GM21528 (cell line): ENCODE data around the gene ZBTB20.
"Not testable (repeated sequence)": the region's sequence is repeated elsewhere in the genome, so short reads cannot be mapped to it uniquely, and the experiment has no call there.

Experiments used
- ATAC-seq: cut with Tn5 transposase; IDR thresholded peaks from one replicate; pipeline ENCODE4 v1.9.1; 2021; ENCODE audit warnings: mild to moderate bottlenecking, moderate library complexity; ENCODE audit not compliant: unreplicated experiment, low FRiP score

The ZBTB20 gene

GRCh38 chr3:115146418-115147328, at the start of gene ZBTB20:
TSS of gene ZBTB20 (minus strand) at chr3:115147288.
- ATAC-seq: peak; percentile 40

GRCh38 chr3:115194476-115194875, 47.4 kb upstream of the ZBTB20 start:
- ATAC-seq: no peak

- no peak for ATAC-seq
These were observed 43.7 kb upstream of the ZBTB20 start for GRCh38 chr3:115190747-115191146.

- peak; percentile 100 for ATAC-seq
These were observed 40.2 kb upstream of the ZBTB20 start for GRCh38 chr3:115187149-115187757.

GRCh38 chr3:115186351-115187148, 39.5 kb upstream of the ZBTB20 start:
- ATAC-seq: peak; percentile 52

GRCh38 chr3:115184859-115185572, 37.9 kb upstream of the ZBTB20 start:
- not testable (repeated sequence) for ATAC-seq

- ATAC-seq: not testable (repeated sequence)
These were observed 31.8 kb upstream of the ZBTB20 start for GRCh38 chr3:115178930-115179329.

GRCh38 chr3:115169808-115170207, 22.7 kb upstream of the ZBTB20 start:
- no peak for ATAC-seq

GRCh38 chr3:115165701-115166100, 18.6 kb upstream of the ZBTB20 start:
- ATAC-seq: no peak

GRCh38 chr3:115165266-115165665, 18.2 kb upstream of the ZBTB20 start:
- no peak for ATAC-seq

- ATAC-seq: no peak
These were observed 17.5 kb upstream of the ZBTB20 start for GRCh38 chr3:115164374-115165221.

GRCh38 chr3:115162759-115163158, 15.7 kb upstream of the ZBTB20 start:
- no peak for ATAC-seq

GRCh38 chr3:115161866-115162265, 14.8 kb upstream of the ZBTB20 start:
- no peak for ATAC-seq

GRCh38 chr3:115161168-115161834, 14.2 kb upstream of the ZBTB20 start:
- no peak for ATAC-seq

GRCh38 chr3:115160295-115160694, 13.2 kb upstream of the ZBTB20 start:
- peak; percentile 99 for ATAC-seq

GRCh38 chr3:115156046-115156654, 9.1 kb upstream of the ZBTB20 start:
- no peak for ATAC-seq

- ATAC-seq: no peak
These were observed 7.5 kb upstream of the ZBTB20 start for GRCh38 chr3:115154611-115155010.

- no peak for ATAC-seq
These were observed 4.8 kb upstream of the ZBTB20 start for GRCh38 chr3:115151921-115152320.
